GM18511 (cell line): ENCODE data around the gene MAPKAPK3.
"Not testable (repeated sequence)": the region's sequence is repeated elsewhere in the genome, so short reads cannot be mapped to it uniquely, and the experiment has no call there.

Source experiments
- ATAC-seq: cut with Tn5 transposase; IDR thresholded peaks from one replicate; pipeline ENCODE4 v1.9.1; 2021; ENCODE audit warnings: mild to moderate bottlenecking, moderate library complexity; ENCODE audit not compliant: unreplicated experiment

Gene MAPKAPK3

DNA sequence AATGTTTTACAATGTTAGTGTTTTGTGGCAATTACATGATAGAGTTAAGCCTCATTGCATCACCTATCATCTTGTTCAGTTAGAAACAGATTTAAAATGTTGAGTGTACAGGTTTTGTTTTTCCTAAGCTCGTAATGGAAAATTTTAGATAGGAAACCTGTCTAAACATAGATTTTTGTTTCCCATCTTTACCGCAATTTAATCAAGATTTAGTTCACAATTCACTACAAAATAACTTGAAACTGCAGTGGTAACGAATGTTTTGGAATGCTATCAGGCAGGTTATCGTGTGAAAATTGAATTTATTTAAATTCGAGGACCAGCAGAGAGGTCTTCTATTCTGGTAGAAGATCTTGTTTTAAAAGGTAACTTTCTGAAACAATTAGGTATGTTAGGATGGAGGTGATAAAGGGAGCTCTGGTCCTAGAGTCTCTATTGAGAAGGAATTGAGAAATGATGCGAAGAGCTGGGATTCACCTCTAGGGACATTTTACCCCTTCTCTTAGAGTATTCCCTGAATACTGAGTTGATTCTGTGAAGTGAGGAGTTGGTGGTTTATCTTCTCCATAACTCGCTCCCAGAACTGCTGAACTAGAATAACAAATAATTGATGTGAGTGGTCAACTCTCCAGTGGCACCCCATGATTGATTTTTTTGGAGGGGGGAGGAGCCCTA, 59.2 kb downstream of the MAPKAPK3 start:
- no peak for ATAC-seq

DNA sequence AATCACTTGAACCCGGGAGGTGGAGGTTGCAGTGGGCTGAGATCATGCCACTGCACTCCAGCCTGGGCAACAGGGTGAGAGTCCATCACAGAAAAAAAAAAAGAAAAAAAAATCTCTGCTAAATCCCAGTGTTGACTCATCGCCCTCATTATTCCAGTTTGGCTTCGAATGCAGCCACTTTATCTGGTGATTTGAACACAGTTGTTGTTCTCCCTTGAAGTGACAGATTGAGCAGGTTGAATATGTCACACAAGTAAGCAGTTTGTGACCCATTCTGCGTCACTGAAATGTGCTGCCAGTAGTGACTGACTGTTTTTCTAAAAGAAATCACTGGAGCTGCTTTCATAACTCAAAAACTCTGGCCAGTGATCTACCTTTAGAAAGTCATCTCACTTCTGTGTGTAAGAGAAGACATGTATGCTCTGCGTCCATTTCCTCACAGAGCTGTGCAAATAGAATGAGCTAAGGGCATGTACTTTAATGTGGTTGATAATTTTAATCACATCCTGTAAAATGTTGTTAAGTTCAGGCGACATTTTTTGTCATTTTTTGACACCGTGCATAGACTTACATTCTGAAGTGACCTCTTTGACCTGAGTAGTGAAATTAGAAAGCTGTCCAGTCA, 70.3 kb downstream of the MAPKAPK3 start:
- ATAC-seq = no peak

DNA sequence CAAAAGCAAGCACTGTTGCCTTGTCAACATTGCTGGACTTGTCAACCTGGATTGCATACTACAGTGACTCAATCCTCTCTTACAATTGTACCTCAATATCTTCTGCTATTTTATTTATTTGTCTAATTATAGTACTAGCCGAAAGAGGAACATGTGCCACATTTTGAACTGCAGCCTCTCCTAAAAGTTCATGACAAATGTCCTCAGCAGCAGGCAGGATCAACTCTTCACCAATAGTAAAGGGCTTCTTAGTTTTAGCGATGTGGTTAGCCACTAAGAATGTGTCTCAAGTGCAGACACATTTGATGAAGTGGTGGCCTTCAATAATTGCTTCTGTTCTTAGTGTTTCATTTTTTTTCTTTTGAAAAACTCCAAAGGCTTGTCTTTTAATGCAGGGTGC, 71.0 kb downstream of the MAPKAPK3 start:
- no peak for ATAC-seq

DNA sequence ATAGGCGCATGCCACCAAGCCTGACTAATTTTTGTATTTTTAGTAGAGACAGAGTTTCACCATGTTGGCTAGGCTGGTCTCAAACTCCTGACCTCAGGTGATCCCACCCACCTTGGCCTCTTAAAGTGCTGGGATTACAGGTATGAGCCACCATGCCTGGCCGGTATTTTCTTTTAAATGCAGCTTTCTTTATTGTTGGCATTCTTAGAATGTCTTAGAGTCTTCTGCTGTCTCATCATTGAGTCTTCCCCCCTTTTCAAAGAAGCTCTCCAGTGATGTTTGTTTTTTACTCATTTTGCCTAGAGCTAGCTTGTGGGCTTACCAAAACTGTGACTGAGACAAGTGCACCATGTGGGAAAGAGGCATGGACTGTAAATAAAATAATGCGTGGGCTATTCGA, 71.7 kb downstream of the MAPKAPK3 start:
- not testable (repeated sequence) for ATAC-seq

DNA sequence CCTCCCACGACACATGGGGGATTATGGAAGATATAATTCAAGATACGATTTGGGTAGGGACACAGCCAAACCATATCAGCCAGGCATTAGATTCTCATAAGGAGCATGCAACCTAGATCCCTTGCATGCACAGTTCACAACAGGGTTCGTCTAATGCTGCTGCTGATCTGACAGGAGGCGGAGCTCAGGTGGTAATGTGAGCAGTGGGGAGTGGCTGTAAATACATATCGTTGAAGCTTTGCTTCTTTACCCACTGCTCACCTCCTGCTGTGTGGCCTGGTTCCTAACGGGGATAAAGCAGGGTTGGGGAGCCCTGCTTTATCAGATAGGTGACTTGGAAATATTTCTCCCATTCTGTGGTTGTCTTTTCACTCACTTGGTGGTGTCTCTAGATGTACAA, 72.6 kb downstream of the MAPKAPK3 start:
- ATAC-seq = no peak

DNA sequence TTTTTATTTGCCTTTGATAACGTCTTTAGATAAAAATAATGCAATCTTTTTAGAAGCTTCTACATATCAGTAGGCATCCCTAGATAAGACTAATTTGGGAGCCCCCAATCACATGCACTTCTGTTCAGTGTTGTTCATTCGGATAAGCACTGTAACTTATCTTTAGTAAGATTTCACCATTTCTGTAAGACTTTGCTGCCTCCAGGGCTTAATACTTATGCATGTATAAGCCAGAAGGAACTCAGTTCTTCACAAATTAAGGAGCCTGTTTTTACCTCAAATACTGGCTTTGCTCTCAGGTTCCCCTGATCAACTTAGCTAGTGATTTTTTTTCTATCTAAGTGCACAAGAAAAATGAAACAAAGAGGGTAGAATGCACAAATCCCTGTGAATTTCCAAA, 78.1 kb downstream of the MAPKAPK3 start:
- no peak for ATAC-seq

DNA sequence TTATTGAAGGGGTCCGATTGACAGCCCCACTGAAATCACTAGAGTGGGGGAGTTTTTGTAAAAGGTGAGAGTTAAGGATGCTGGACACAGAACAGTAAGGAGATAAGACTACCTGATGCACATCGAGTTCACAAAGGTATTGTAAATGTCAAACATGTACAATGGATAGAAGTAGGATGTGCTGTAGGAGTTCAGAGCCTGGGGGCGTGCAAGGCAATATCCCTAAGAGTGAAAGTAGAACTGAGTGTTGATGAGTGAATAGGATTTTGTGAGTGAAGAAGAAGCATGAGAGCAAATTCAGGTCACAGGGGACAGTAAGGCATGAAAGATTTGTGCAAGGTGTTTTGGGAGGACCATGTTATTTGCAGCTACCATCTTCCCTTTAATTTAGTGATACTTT, 79.3 kb downstream of the MAPKAPK3 start:
- ATAC-seq = no peak

DNA sequence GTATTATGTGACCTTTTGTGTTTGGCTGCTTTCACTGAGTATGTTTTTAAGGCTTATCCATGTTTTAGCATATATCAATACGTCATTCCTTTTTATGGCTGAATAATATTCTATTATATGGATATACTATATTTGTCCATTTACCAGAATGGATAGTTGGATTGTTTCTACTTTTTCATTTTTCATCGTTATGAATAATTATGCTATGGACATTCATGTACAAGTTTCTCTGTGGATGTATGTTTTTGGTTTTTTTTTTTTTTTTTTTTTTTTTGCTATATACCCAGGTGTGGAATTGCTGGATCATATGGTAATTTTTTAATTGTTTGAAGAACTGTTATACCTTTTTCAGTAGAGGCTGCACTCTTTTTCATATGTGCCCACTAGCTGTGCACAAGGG, 81.3 kb downstream of the MAPKAPK3 start:
- no peak for ATAC-seq
